Left forelimb (tissue), 1 donor: ENCODE data around the gene TMEM266.

Source experiments
- DNase-seq: peaks from one replicate; pipeline ENCODE4 v3.0.0-alpha.2; 2018; ENCODE audit warnings: low spot score

The TMEM266 gene

DNA sequence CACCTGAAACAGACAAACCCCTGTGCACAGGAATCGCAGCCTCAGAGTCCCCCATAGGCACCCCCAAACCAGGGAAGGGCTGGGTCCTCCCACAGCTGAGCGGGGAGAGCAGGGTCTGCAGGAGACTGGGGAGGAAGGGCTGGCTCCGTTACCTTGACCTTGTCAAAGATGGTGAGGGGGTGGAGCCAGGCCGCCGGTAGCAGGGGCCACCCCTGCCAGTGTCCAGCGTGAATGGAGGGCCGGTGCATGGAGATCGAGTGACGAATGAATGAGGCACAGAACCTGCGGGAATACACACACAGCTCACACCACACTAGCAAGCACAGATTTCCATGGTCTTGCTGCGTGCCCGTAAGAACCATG, 102.2 kb downstream of the TMEM266 start:
- DNase-seq, result no peak

DNA sequence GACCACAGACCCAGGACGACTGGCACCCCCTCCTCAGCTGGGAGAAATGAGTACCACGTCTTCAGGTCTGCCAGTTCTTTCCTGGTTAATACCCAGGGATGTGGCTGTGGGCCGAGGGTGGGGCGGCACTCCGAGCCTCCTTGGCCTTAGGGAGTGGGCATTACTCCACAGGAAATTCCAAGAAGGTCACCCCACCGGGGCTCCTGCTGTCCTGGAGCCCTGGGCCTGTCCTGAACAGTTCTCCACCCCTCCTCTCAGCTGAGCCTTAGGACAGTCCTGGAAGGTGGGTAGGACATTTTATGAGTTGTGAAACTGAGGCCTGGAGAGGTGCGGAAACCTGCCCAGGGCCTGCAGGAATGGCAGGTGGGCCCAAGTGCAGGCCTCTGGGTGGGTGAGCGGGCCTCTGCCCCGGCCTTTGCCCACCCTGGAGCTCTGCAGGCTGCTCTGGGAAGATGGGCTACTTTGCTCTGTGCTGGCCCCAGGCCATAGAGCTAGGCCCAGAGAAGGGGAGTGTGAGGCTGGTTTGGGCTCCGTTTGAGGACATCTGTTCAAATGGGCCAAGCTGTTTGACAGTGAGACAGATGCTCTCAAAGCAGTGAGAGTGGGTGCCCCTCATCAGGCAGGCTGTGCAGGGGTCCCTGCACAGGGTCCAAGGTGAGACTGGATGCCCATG, 103.1 kb downstream of the TMEM266 start:
- DNase-seq, result no peak

- no peak for DNase-seq
Observed at GRCh38 chr15:76163457-76164295, 103.9 kb downstream of the TMEM266 start.

- no peak for DNase-seq
Observed at GRCh38 chr15:76164602-76165001, 104.8 kb downstream of the TMEM266 start.

DNA sequence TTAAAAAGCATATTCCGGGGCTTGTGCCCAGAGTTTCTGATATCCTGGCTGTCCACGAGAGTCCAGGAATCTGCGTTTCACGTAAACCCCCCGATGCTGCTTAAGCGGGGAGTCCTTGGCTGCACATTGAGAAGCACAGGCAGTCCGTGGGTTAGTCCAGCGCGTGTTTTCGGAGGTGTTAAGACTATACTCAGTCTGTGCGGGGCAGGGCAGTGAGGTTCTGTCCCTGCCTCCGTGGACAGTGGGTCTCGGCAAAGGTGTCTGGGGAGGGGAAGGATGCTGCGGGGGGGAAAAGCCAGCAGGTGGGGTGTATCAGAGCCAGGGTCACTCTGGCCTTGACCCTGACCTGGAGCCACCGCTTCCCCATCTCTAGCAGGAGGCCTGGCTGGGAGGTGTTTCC, 106.2 kb downstream of the TMEM266 start:
- DNase-seq, result no peak

GRCh38 chr15:76168237-76168984, 108.6 kb downstream of the TMEM266 start:
- DNase-seq, result no peak

DNA sequence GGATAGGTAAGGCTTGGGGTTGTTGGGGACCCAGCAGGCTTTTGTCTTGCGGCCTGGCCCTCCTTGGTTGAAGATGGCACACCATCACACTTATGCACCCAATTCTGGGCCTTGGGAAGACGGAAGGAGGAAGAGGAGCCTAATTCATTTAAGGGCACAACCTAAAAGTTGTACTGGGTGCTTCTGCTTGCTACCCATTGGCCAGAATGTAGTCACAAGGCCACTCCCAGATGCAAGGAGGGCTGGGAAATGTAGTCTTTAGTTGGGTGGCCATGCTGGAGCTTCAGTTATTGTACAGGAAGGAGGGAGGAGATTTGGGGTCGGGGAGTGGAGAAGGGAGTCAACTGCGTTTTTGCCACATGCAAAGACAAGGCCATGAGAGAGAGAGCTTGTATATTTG, 109.2 kb downstream of the TMEM266 start:
- DNase-seq, result no peak

GRCh38 chr15:76169911-76170800, 110.4 kb downstream of the TMEM266 start:
- no peak for DNase-seq

GRCh38 chr15:76172782-76173181, 113.0 kb downstream of the TMEM266 start:
- DNase-seq, result no peak

DNA sequence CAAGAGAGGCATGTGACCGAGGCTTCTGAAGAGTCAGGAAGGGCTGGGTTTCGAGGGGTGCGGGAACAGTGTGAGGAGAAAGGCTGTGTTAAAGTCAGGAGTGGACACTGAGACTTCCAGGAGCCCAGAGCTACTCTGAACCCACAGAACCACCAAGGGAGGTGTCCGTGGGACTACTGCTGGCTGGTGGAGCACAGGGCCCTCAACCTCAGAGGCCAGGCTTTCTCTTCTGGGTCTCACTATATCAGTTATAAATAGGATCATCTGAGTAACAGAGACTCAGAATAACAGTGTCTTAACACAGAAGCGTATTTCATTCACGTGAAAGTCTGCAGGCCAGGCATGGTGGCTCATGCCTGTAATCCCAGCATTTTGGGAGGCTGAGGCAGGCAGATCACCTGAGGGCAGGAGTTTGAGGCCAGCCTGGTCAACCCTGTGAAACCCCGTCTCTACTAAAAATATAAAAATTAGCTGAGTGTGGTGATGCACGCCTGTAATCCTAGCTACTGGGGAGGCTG, 113.6 kb downstream of the TMEM266 start:
- DNase-seq, result no peak

GRCh38 chr15:76174654-76175053, 114.9 kb downstream of the TMEM266 start:
- no peak for DNase-seq

- DNase-seq, result no peak
Observed at GRCh38 chr15:76175442-76175841, 115.7 kb downstream of the TMEM266 start.

DNA sequence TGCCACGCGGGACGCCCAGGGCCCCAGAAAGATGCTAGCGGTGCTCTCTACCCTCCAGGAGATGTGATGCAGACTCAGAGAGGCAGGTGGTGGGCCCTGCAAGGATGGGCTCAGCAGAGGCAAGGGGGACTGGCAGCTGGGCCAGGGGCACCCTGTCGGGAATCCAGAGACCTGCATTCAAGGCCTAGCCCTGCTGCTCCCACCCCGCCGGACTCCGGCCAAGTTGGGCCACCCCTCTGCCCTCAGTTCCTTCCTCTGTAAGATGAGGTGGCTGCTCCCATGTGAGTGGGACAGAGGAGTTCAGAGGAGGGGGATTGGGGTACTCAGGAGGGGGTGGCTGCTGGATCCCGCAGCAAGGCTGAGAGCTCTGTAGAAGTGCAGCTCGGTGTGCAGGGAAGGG, 116.3 kb downstream of the TMEM266 start:
- DNase-seq, result no peak

DNA sequence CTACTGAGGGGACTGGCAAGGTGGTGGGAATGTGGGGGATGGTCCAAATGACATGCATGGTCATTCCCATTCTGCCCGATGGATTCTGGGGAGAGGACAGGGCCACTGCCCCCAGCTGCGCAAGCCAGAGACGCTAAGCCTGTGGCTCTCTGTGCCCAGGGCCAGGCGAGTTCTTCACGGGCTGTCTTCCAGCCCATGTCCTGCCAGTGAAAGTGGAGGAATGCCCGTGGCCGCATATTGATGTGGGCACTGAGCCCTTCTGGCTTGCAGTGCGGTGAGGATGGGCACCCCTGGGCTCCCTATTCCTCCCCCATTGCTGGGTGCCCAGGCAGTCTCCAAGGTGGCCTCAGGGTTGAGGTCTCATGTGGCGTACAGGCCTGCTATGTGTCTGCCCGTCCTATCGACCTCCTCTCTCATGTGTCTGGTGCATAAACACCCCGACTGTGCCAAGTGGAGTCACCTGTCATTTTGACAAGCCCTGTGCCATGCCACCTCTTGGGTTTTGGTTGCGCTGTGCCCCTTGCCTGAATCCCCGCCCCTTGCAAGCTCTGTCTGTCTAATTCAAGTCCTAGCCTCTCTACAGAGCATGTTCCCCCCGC, 116.8 kb downstream of the TMEM266 start:
- no peak for DNase-seq

DNA sequence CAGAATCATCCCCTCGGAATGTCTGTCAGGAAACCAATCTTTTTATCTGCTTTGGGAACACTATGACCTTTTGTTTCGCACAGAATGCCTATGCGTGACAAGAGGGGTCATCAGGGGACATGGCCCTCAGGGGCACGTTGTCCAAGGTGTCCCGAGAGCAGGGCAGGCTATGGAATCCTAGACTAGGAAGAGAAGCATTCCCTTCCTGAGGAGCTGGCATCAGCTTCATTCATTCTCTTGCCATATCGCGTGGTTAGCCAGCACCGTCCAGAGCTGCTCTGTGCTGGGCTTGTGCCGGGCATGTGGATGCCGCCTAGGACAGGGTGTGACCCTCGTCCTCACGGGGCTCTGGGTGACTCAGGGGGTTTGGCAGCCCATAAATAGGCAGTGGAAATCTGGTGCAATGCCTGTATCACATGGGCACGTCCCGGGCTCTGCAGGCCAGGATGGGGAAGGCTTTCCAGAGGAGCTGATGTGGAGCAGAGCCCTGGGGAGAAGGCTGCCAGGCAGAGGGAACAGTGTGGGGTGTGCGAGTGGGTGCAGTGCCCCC, 117.8 kb downstream of the TMEM266 start:
- no peak for DNase-seq

DNA sequence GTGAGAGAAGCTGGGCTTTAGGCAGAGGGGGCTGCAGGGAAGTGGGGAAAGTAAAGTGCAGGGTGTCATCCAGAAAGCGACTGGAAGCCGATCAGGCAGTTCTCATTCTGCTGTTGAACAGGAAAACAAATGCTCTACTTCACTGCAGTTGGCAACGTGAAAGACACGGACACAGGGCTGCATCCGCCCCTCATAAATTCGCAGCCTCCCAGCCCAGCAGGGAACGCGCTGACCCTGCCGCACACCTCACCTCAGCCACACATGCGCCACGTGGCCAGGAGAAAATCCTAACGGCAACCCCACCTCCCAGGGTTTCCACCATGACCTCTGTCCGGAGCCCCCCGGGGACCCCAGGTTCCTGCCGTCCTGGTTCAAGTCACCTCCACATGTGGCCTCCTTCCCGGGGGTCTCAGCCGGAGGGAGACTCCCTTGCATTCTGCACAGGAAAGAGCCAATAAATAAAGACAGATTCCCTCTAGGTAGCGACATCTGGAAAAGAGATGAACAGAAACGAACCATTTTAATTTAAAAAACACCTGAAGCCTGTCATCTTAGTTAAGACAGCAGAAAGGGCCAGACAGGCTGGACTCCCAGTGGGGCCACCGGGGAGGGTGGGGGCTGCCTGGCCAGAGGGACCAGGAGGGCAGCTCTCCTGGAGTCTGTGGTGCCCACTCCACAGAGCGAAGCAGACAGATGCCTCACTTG, 118.7 kb downstream of the TMEM266 start:
- no peak for DNase-seq

DNA sequence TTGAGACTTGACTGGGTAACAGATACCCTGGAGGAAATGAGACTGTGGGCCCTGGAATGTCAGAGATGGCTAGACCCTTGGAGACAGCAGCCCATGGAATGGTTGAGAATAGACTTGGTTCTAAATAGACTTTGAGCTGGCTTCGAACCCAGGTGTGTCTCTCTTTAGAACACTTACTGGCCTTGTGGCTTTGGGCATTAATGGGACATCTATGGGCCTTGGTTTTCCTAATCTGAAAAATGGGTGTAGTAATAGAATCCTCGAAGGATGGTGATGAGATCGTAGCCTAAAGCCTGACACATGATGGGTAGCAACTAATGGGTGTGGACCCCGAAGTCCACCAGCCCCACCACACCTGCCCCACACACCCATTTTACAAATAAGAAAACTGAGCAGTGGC, 119.2 kb downstream of the TMEM266 start:
- no peak for DNase-seq

DNA sequence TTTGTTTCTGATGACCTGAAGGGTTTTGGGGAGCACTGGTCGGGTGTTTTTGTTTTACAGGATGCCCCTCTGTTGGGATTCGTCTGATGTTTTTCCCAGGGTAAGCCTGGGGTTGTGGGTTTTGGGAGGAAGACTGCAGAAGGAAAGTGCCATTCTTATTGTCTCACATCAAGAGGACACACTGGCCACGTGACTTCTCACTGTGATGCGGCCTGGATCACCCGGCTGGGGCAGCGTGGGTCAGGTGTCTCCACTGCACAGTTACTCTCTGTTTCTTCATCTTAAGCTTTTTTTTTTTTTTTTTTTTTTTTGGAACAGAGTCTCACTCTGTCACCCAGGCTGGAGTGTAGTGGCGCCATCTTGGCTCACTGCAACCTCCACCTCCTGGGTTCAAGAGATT, 120.5 kb downstream of the TMEM266 start:
- DNase-seq, result no peak

DNA sequence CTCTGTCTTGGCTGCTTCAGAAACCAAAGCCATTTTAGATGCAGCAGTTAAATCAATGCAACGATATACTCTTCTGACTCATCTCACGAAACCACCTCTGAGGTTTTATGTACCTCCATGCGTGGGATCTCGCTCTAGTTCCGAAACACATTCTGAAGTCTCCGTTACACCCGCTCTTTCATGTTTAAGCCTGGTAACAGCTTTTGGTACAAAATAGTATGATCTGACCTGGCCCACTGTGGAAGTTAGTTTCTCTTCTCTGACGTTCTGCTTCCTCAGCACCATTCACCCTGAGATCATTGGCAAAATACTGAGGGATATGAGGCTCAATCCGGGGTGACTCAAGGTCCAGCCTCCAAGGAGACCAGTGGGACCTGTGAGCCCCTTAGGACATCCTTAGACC, 121.9 kb downstream of the TMEM266 start:
- DNase-seq, result no peak

GRCh38 chr15:76183930-76184649, 124.3 kb downstream of the TMEM266 start:
- DNase-seq, result no peak
